Lung (tissue), 12 donors: ENCODE measurements around the gene FLNA. TPM values are rescaled to one million over a fixed set of nuclear protein-coding genes. Genes with fewer than 3 reads are reported as not detected.

Experiments
- ATAC-seq: fragments of 200-7000 bp; cut with Tn5 transposase; one replicate; pipeline ENCODE4 v1.9.1; 2020; ENCODE audit warnings: moderate number of reproducible peaks; ENCODE audit not compliant: insufficient read depth, low FRiP score
- DNase-seq, 3 donors: peaks; one replicate each; pipeline ENCODE4 v3.0.0-alpha.2; 2013 to 2017
- H3K27ac ChIP-seq, 2 donors: one replicate each; pipeline ENCODE4 v1.5.1; 2013; ENCODE audit warnings: mild to moderate bottlenecking in 2 of 2, moderate library complexity in 2 of 2, control low read depth in 1 of 2, inconsistent platforms in 1 of 2, low read depth in 1 of 2, low read length in 1 of 2
- H3K27me3 ChIP-seq, 3 donors: one replicate each; pipeline ENCODE4 v1.5.1; 2013; ENCODE audit warnings: low read length in 2 of 3; ENCODE audit not compliant: control insufficient read depth in 3 of 3, insufficient read depth in 3 of 3
- H3K36me3 ChIP-seq, 4 donors: one replicate each; pipeline ENCODE4 v1.5.1; 2013; ENCODE audit warnings: low read length in 4 of 4, mild to moderate bottlenecking in 1 of 4, moderate library complexity in 1 of 4; ENCODE audit not compliant: control insufficient read depth in 4 of 4, insufficient read depth in 4 of 4
- H3K4me1 ChIP-seq, 5 donors: one replicate each; pipeline ENCODE4 v1.5.1; 2013; ENCODE audit warnings: low read length in 5 of 5, mild to moderate bottlenecking in 2 of 5, moderate library complexity in 1 of 5; ENCODE audit not compliant: control insufficient read depth in 5 of 5, insufficient read depth in 5 of 5
- H3K4me3 ChIP-seq: one replicate; pipeline ENCODE4 v1.5.1; 2013; ENCODE audit warnings: mild to moderate bottlenecking, control low read depth, moderate library complexity
- H3K9ac ChIP-seq, 2 donors: one replicate each; pipeline ENCODE4 v1.5.1; 2013; ENCODE audit warnings: low read length in 2 of 2, control low read depth in 1 of 2; ENCODE audit not compliant: insufficient read depth in 1 of 2
- H3K9me3 ChIP-seq, 4 donors: one replicate each; pipeline ENCODE4 v1.5.1; 2013; ENCODE audit warnings: low read length in 3 of 4, mild to moderate bottlenecking in 1 of 4, moderate library complexity in 1 of 4; ENCODE audit not compliant: control insufficient read depth in 4 of 4, insufficient read depth in 3 of 4
- WGBS, 2 donors: extraction: QIAGEN DNeasy Blood & Tissue Kit; methylation state at CpG; one replicate each; pipeline ENCODE4 v1.1.7; 2013; 5-methylcytosine and 5-hydroxymethylcytosine counted together
- polyA plus RNA-seq, 2 donors: library from polyadenylated mRNA; stranded (reverse); fragments of 200-250 nt; gene quantifications; one replicate each; pipeline ENCODE4 v1.2.1, GENCODE V29; 2013
- total RNA-seq, 2 donors: library from RNA; depleted of rRNA in 1 of 2; stranded (reverse); fragments of >200 nt in 1 of 2; gene quantifications; one replicate each; pipeline ENCODE4 v1.2.1, GENCODE V29; 2014 to 2021
- TF ChIP-seq, protein P1 (sequence below): IDR thresholded peaks from 2 replicates; pipeline ENCODE4 v1.5.1; 2012; ENCODE audit warnings: mild to moderate bottlenecking; ENCODE audit errors: control extremely low read depth, extremely low read depth
- donor health status: control.
- donor health status: control.
- donor health status: Bipolar disorder and iron deficiency.
- donor health status: healthy.
- donor health status: DM: yes; HTN: yes; CAD: no.

The FLNA gene
- total and polyA plus RNA-seq, 4 donors = 602 to 1,802 (median 714) TPM

DNA sequence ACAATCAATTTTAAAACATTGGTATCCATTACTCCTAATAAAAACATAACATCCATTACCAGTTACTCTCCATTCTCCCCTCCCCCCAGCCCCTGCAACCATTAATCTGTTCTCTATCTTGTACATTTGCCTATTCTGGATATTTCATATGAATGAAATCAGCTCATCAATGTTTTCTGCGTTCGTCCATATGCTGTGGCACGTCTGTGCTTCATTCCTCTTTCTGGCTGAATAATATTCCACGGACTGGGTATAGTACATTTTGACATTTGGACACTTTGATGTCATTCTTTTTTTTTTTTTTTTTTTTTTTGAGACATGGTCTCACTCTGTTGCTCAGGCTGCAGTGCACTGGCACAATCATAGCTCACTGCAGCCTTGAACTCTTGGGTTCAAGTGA lies 29.4 kb upstream of the FLNA start:
- Histone ChIP-seq H3K27ac (no peak overlapping the region), H3K9ac (no peak overlapping the region), H3K27me3 (no peaks in the 10 kb centered on the region), H3K4me1 (peaks cover 0 to 12% (median 0%) of the 10 kb centered on the region in 5 donors), H3K9me3 (peaks cover 0 to 7% (median 0%) of the 10 kb centered on the region in 4 donors), H3K4me3 (no peak overlapping the region), H3K36me3 (peaks cover 4 to 16% (median 12%) of the 10 kb centered on the region in 4 donors)
- 88 to 94% methylated on average over 4 of the region's 4 CpGs for WGBS, 2 donors
- TF ChIP-seq, protein P1, sequence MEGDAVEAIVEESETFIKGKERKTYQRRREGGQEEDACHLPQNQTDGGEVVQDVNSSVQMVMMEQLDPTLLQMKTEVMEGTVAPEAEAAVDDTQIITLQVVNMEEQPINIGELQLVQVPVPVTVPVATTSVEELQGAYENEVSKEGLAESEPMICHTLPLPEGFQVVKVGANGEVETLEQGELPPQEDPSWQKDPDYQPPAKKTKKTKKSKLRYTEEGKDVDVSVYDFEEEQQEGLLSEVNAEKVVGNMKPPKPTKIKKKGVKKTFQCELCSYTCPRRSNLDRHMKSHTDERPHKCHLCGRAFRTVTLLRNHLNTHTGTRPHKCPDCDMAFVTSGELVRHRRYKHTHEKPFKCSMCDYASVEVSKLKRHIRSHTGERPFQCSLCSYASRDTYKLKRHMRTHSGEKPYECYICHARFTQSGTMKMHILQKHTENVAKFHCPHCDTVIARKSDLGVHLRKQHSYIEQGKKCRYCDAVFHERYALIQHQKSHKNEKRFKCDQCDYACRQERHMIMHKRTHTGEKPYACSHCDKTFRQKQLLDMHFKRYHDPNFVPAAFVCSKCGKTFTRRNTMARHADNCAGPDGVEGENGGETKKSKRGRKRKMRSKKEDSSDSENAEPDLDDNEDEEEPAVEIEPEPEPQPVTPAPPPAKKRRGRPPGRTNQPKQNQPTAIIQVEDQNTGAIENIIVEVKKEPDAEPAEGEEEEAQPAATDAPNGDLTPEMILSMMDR = no peak
- ATAC-seq (no peak), DNase-seq (no peak)

DNA sequence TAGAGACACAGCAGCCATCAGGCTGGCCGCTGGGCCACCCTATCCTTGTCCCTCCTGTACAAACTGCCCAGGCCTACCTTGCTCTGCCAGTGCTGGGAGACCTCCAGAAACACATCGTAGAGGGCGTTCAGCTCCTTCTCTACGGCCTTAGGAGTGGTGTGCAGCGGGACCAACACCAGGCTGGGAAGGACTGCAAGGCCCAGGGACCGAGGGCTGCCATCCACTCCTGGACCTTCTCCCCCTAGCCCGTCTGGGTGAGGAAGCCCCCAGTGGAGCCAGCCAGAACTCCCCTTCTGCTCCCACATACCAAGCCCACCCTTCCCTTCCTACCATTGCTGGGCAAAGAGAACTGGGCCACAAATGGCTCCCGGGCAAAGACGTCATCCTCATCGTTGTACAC lies 28.8 kb upstream of the FLNA start:
- Histone ChIP-seq H3K4me1 (peaks cover 0 to 12% (median 0%) of the 10 kb centered on the region in 5 donors), H3K36me3 (peaks cover 4 to 18% (median 13%) of the 10 kb centered on the region in 4 donors), H3K4me3 (no peak overlapping the region), H3K27me3 (no peaks in the 10 kb centered on the region), H3K27ac (no peak overlapping the region), H3K9me3 (peaks cover 0 to 4% (median 0%) of the 10 kb centered on the region in 4 donors), H3K9ac (no peak overlapping the region)
- ATAC-seq (no peak), DNase-seq (no peak)
- TF ChIP-seq, protein P1 = no peak
- 84 to 86% methylated on average over 5 to 10 of the region's 10 CpGs for WGBS, 2 donors

DNA sequence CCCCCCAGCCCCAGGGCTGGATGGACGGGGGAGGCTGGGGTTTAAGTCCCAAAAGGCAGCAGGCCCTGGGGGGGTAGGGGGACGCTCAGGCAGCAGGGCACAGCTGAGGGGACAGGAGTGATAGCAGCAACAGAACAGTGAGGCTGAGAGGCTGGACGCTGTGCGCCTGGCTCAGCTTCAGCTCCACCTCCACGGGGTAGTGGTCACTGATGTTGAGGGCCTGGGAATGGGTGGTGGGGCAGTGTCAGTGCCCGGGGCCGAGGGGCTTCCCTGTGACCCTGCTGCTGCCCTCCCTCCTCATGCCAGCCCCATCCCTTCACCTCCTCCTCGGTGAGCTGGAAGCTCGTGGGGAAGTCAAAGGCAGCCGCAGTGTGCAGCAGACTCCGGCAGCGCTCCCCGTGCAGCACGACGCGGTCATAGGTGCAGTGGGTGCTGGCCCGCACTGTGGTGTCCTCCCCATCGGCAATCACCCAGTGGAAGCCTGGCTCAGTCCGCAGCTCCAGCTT lies 28.2 kb upstream of the FLNA start:
- WGBS, 2 donors = 80 to 91% methylated on average over 14 to 19 of the region's 19 CpGs
- Histone ChIP-seq H3K4me3 (no peak overlapping the region), H3K4me1 (peaks cover 0 to 12% (median 0%) of the 10 kb centered on the region in 5 donors), H3K9me3 (peaks cover 0 to 4% (median 0%) of the 10 kb centered on the region in 4 donors), H3K36me3 (peaks cover 4 to 18% (median 13%) of the 10 kb centered on the region in 4 donors), H3K9ac (no peak overlapping the region), H3K27me3 (no peaks in the 10 kb centered on the region), H3K27ac (no peak overlapping the region)
- no peak for DNase-seq
- TF ChIP-seq, protein P1 = no peak
- no peak for ATAC-seq
